ENCODE measurements around the gene ITGA11.

GRCh38 chr15:68264282-68264681, 167.7 kb downstream of the ITGA11 start:
- no peak for TF ChIP-seq CTCF (conservative IDR thresholded peaks at IDR 0.05; ENCODE audit: low read depth, low read length)
- TF ChIP-seq EZH2 (IDR thresholded peaks at IDR 0.05; ENCODE audit: low read length, unreplicated experiment): no peak

Data from PC-3 (cell line).